Brain microvascular endothelial cell (primary cell): ENCODE data around the gene FOXE1.

Source experiments
- DNase-seq: peaks from one replicate; pipeline ENCODE4 v3.0.0-alpha.2; 2020
- H3K27ac ChIP-seq: fragments of 250-450 bp; sonication (Bioruptor Pico); 2 replicates; pipeline ENCODE4 v1.5.1; 2020; ENCODE audit warnings: mild to moderate bottlenecking, moderate library complexity
- H3K27me3 ChIP-seq: fragments of 250-450 bp; sonication (Bioruptor Pico); replicated peaks from 2 replicates; pipeline ENCODE4 v1.5.1; 2020; ENCODE audit warnings: mild to moderate bottlenecking
- H3K36me3 ChIP-seq: fragments of 250-450 bp; sonication (Bioruptor Pico); replicated peaks from 2 replicates; pipeline ENCODE4 v1.5.1; 2020; ENCODE audit warnings: mild to moderate bottlenecking
- H3K4me3 ChIP-seq: 2 replicates; pipeline ENCODE4 v1.5.1; 2011; ENCODE audit warnings: low read depth, mild to moderate bottlenecking, control low read depth, low read length, moderate library complexity
- CTCF ChIP-seq: IDR thresholded peaks from 2 replicates; pipeline ENCODE4 v1.5.1; 2011; ENCODE audit warnings: low read depth, mild to moderate bottlenecking, moderate library complexity, low read length, control low read depth, inconsistent platforms; ENCODE audit errors: missing control alignments
- in situ Hi-C: cut with HindIII; loops from 2 replicates; pipeline ENCODE4 v1.10.0; 2017; ENCODE audit warnings: low sequenced_read_pairs, low pct_ligation_motif_present

Gene FOXE1

DNA sequence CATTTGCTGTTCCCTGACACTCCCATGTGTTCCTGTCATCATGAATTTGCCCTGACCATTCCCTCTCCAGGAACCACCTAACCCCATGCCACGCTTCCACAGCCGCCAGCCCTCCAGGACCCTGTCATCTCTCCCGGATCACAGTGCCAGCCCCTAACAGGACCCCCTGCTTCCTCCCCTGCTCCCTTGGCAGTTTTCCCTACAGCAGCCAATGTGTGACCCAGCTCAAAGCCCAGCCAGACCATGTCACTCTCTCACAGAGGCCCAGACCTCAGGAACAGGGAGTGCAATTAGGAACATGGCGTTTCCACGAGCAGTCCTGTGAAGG lies 8.1 kb downstream of the FOXE1 start:
- TF ChIP-seq CTCF = no peak
- no peak overlapping the region for H3K4me3 ChIP-seq
- in situ Hi-C loops = no loop called here
- H3K27me3 ChIP-seq = peaks cover 55% of the 10 kb centered on the region
- no peak for DNase-seq
- H3K36me3 ChIP-seq = no peaks in the 10 kb centered on the region
- no peak overlapping the region for H3K27ac ChIP-seq

DNA sequence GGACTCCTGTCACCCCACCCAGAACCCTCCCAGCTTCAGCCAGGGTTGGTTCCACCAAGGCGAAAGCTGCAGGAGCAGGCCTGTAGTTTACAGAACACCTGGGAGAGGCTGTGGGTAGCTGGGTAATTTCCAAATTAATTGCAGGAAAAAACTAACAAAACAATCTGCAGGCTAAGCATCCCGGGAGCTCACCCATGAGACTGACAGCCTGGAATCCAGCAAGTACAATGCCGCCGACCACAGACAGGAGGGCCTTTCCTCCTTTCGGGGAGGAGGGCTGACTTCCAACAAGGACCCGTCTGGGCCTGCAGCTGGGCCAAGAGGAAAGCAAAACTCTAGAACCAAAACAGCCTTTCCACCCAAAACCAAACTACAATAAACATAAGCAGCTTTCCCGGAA lies 10.3 kb downstream of the FOXE1 start:
- no peaks in the 10 kb centered on the region for H3K36me3 ChIP-seq
- no peak overlapping the region for H3K27ac ChIP-seq
- in situ Hi-C loops = no loop called here

DNA sequence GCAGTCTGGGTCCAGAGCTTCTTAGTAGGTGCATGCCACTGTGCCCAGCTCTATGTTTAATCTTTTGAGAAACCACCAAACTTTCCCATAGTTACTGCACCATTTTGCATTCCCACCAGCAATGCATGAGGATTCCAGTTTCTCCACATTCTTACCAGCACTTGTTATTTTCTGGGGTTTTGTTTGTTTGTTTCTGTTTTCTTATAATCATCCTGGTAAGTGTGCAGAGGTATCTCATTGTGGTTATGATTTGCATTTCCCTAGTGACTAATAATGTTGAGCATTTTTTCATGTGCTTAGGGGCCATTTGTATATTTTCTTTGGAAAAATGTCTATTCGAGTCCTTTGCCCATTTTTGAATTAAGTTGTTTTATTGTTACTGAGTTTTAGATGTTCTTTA lies 11.4 kb downstream of the FOXE1 start:
- in situ Hi-C loops = no loop called here
- Histone ChIP-seq H3K27ac (no peak overlapping the region), H3K4me3 (no peak overlapping the region), H3K36me3 (no peaks in the 10 kb centered on the region), H3K27me3 (peaks cover 24% of the 10 kb centered on the region)
- no peak for DNase-seq
- TF ChIP-seq CTCF = no peak

More for the DNA sequence above, 10.3 kb downstream of the FOXE1 start:
- no peak for TF ChIP-seq CTCF
- Histone ChIP-seq H3K27me3 (peaks cover 33% of the 10 kb centered on the region), H3K4me3 (no peak overlapping the region)
- DNase-seq = no peak

- no peak for TF ChIP-seq CTCF
- in situ Hi-C loops = no loop called here
- no peak overlapping the region for H3K27ac ChIP-seq
- no peak overlapping the region for H3K4me3 ChIP-seq
- no peaks in the 10 kb centered on the region for H3K36me3 ChIP-seq
- no peak for DNase-seq
- H3K27me3 ChIP-seq = peaks cover 11% of the 10 kb centered on the region
Observed at GRCh38 chr9:97866300-97866699, 13.3 kb downstream of the FOXE1 start.

DNA sequence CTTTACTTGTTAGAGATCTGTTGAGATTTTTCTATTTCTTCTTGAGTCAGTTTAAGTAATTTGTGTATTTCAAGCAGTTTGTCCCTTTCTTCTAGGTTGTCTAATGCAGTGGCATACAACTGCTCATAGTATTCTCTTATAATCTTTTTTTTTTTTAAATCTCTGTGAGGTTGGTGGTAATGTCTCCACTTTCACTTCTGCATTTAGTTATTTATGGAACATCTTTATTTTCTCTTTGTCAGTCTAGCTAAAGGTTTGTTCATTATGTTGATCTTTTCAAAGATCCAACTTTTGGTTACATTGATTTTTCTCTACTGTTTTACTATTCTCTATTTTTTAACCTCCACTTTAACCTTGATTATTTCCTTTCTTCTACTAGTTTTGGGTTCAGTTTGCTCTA lies 13.8 kb downstream of the FOXE1 start:
- no peak overlapping the region for H3K27ac ChIP-seq
- peaks cover 7% of the 10 kb centered on the region for H3K27me3 ChIP-seq
- no peak overlapping the region for H3K4me3 ChIP-seq
- no peak for TF ChIP-seq CTCF
- in situ Hi-C loops = no loop called here
- H3K36me3 ChIP-seq = no peaks in the 10 kb centered on the region
- no peak for DNase-seq

GRCh38 chr9:97868859-97869258 lies 15.8 kb downstream of the FOXE1 start:
- in situ Hi-C loops = no loop called here
- no peak overlapping the region for H3K27ac ChIP-seq
- H3K36me3 ChIP-seq = no peaks in the 10 kb centered on the region
- no peaks in the 10 kb centered on the region for H3K27me3 ChIP-seq
- DNase-seq = no peak
- no peak overlapping the region for H3K4me3 ChIP-seq
- no peak for TF ChIP-seq CTCF
